Vagina (tissue), 2 donors: ENCODE results near the gene DLG2. TPM values are rescaled to one million over a fixed set of nuclear protein-coding genes. Genes with fewer than 3 reads are reported as not detected.

Source experiments
- DNase-seq, 2 donors: peaks; one replicate each; pipeline ENCODE4 v3.0.0-alpha.2; 2017; ENCODE audit errors: extremely low spot score in 2 of 2
- H3K27ac ChIP-seq: fragments of 200-600 bp; sonication (generic); one replicate; pipeline ENCODE4 v1.5.1; 2019
- H3K27me3 ChIP-seq: fragments of 200-600 bp; sonication (generic); one replicate; pipeline ENCODE4 v1.5.1; 2019
- H3K36me3 ChIP-seq, 2 donors: fragments of 200-600 bp; sonication (generic); one replicate each; pipeline ENCODE4 v1.5.1; 2017 to 2019
- H3K4me1 ChIP-seq: fragments of 200-600 bp; sonication (generic); one replicate; pipeline ENCODE4 v1.5.1; 2019
- H3K4me3 ChIP-seq, 2 donors: fragments of 200-600 bp; sonication (generic); 1 replicate in 1 of 2; 2 replicates in 1 of 2; pipeline ENCODE4 v1.5.1; 2016 to 2019
- H3K9me3 ChIP-seq: fragments of 200-600 bp; sonication (generic); one replicate; pipeline ENCODE4 v1.5.1; 2019
- CTCF ChIP-seq, 3 experiments: fragments of 450-650 bp in 2 of 3; fragments of 200-600 bp in 1 of 3; sonication (generic) in 1 of 3; IDR thresholded peaks; one replicate each; pipeline ENCODE4 v1.5.1; 2017 to 2019; ENCODE audit warnings: antibody characterized with exemption in 3 of 3, mild to moderate bottlenecking in 2 of 3, moderate library complexity in 2 of 3
- POLR2A ChIP-seq, 2 donors: fragments of 450-650 bp; IDR thresholded peaks; one replicate each; pipeline ENCODE4 v1.6.1; 2017; ENCODE audit warnings: antibody characterized with exemption in 2 of 2, mild to moderate bottlenecking in 2 of 2, moderate library complexity in 2 of 2
- POLR2AphosphoS5 ChIP-seq, 2 donors: sonication (generic); formaldehyde crosslinking; IDR thresholded peaks; one replicate each; pipeline ENCODE4 v1.9.0; 2017; ENCODE audit warnings: antibody characterized with exemption in 2 of 2, mild to moderate bottlenecking in 2 of 2, low read depth in 1 of 2; ENCODE audit not compliant: insufficient read depth in 1 of 2
- intact Hi-C: fragments of 100-400 bp; cut with DNase I; formaldehyde crosslinking; loops from one replicate; pipeline ENCODE4 v1.15.1; 2023
- total RNA-seq: library from RNA; depleted of rRNA; stranded (reverse); fragments of >200 nt; gene quantifications from one replicate; pipeline ENCODE4 v1.2.3, GENCODE V29; 2016

Gene DLG2
- total RNA-seq, 1 donor from 2014 or later: 10.1 TPM

GRCh38 chr11:84035645-84036044, 1591.5 kb downstream of the DLG2 start:
- TF ChIP-seq POLR2AphosphoS5 (IDR thresholded peaks at IDR 0.05; ENCODE audit: insufficient read depth in 1 of 2, low read depth in 1 of 2): no peak
- TF ChIP-seq CTCF (IDR thresholded peaks at IDR 0.05): no peak
- TF ChIP-seq POLR2A (IDR thresholded peaks at IDR 0.05): no peak
- Histone ChIP-seq H3K27ac (no peak overlapping the region), H3K9me3 (no peaks in the 10 kb centered on the region), H3K4me3 (no peak overlapping the region), H3K36me3 (no peaks in the 10 kb centered on the region), H3K27me3 (no peaks in the 10 kb centered on the region), H3K4me1 (no peaks in the 10 kb centered on the region)
- intact Hi-C loops: no loop called here
- no peak for DNase-seq

- DNase-seq: no peak
- intact Hi-C loops: no loop called here
- no peaks in the 10 kb centered on the region for H3K36me3 ChIP-seq
- no peaks in the 10 kb centered on the region for H3K27me3 ChIP-seq
- no peaks in the 10 kb centered on the region for H3K4me1 ChIP-seq
- H3K27ac ChIP-seq: no peak overlapping the region
- no peak overlapping the region for H3K4me3 ChIP-seq
- no peak for TF ChIP-seq CTCF (IDR thresholded peaks at IDR 0.05)
- no peak for TF ChIP-seq POLR2A (IDR thresholded peaks at IDR 0.05)
- no peak for TF ChIP-seq POLR2AphosphoS5 (IDR thresholded peaks at IDR 0.05; ENCODE audit: insufficient read depth in 1 of 2, low read depth in 1 of 2)
- H3K9me3 ChIP-seq: no peaks in the 10 kb centered on the region
Observed at GRCh38 chr11:84034484-84034883, 1592.7 kb downstream of the DLG2 start.

GRCh38 chr11:84024266-84024665, 1602.9 kb downstream of the DLG2 start:
- intact Hi-C loops: no loop called here
- Histone ChIP-seq H3K36me3 (no peaks in the 10 kb centered on the region), H3K4me1 (no peaks in the 10 kb centered on the region), H3K27ac (no peak overlapping the region), H3K27me3 (no peaks in the 10 kb centered on the region), H3K4me3 (no peak overlapping the region), H3K9me3 (no peaks in the 10 kb centered on the region)
- TF ChIP-seq POLR2A (IDR thresholded peaks at IDR 0.05) (no peak), CTCF (IDR thresholded peaks at IDR 0.05) (no peak), POLR2AphosphoS5 (IDR thresholded peaks at IDR 0.05; ENCODE audit: insufficient read depth in 1 of 2, low read depth in 1 of 2) (no peak)
- DNase-seq: no peak

- no peak for TF ChIP-seq POLR2AphosphoS5 (IDR thresholded peaks at IDR 0.05; ENCODE audit: insufficient read depth in 1 of 2, low read depth in 1 of 2)
- no peak for TF ChIP-seq CTCF (IDR thresholded peaks at IDR 0.05)
- no peak for TF ChIP-seq POLR2A (IDR thresholded peaks at IDR 0.05)
- H3K27ac ChIP-seq: no peak overlapping the region
- no peaks in the 10 kb centered on the region for H3K9me3 ChIP-seq
- H3K4me3 ChIP-seq: no peak overlapping the region
- H3K27me3 ChIP-seq: no peaks in the 10 kb centered on the region
- no peak for DNase-seq
- intact Hi-C loops: no loop called here
- H3K4me1 ChIP-seq: no peaks in the 10 kb centered on the region
- no peaks in the 10 kb centered on the region for H3K36me3 ChIP-seq
Observed at GRCh38 chr11:84022695-84023094, 1604.4 kb downstream of the DLG2 start.

GRCh38 chr11:84022201-84022600, 1604.9 kb downstream of the DLG2 start:
- Histone ChIP-seq H3K36me3 (no peaks in the 10 kb centered on the region), H3K9me3 (no peaks in the 10 kb centered on the region), H3K27ac (no peak overlapping the region), H3K4me3 (no peak overlapping the region), H3K4me1 (no peaks in the 10 kb centered on the region), H3K27me3 (no peaks in the 10 kb centered on the region)
- intact Hi-C loops: no loop called here
- TF ChIP-seq CTCF (IDR thresholded peaks at IDR 0.05): no peak
- TF ChIP-seq POLR2A (IDR thresholded peaks at IDR 0.05): no peak
- TF ChIP-seq POLR2AphosphoS5 (IDR thresholded peaks at IDR 0.05; ENCODE audit: insufficient read depth in 1 of 2, low read depth in 1 of 2): no peak
- DNase-seq: no peak
